ENCODE results near the gene LCE3C.

DNA sequence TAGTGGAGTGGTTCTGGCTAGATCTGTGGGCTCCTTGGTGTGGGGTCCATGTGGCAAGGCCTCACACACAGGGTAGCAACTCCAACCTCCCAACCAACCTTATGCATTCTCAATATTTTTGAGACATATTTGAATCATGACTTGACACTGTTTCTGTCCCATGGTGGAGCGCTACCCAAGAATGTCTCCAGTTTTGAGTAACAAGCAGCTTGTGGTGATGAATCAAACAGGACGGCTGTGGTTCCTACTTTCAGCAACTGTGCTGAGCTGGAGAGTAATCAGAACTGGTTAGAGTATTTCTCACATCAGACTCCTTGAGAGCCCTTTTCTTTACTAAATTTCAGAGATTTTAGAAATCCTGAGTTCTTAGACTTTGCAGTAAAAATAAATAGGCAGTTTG, 22.9 kb upstream of the LCE3C start:
- TF ChIP-seq EZH2 (IDR thresholded peaks at IDR 0.05; ENCODE audit: insufficient read depth, poor library complexity, severe bottlenecking) (no peak), EZH2phosphoT487 (IDR thresholded peaks at IDR 0.05; ENCODE audit: insufficient read depth, low read depth) (no peak)

Data from GM23248 (cell line).